HCT116 (cell line): Measurements from ENCODE around the gene ACE2. TPM values are rescaled to one million over a fixed set of nuclear protein-coding genes. Genes with fewer than 3 reads are reported as not detected.

Source experiments
- ATAC-seq: fragments of 200-7000 bp; cut with Tn5 transposase; 2 replicates; pipeline ENCODE4 v1.9.1; 2020; ENCODE audit warnings: mild to moderate bottlenecking, moderate library complexity
- BruUV-seq: library from RNA; stranded (reverse); fragments of 400-500 nt; replicated peaks from 2 replicates; lab custom pipeline; 2021; lab: Mats Ljungman, UMichigan
- CTCF ChIA-PET: fragments of 300-600 bp; sonication (Branson Sonifier 250); formaldehyde crosslinking; loops from one replicate; lab custom pipeline; 2021; ENCODE audit warnings: antibody characterized with exemption; lab: Charles Lee
- POLR2A ChIA-PET: fragments of 300-600, 350-600 bp; sonication (Branson Sonifier 250); formaldehyde crosslinking; loops from one replicate; lab custom pipeline; 2021; ENCODE audit warnings: antibody characterized with exemption; lab: Charles Lee
- RAD21 ChIA-PET, 2 experiments: fragments of 300-600 bp; sonication (Branson Sonifier 250); formaldehyde crosslinking; loops; one replicate each; lab custom pipeline; 2023; ENCODE audit warnings: low total read pairs in 2 of 2; ENCODE audit not compliant: uncharacterized antibody in 2 of 2, unreplicated experiment in 2 of 2, low non-redundant PET in 1 of 2; lab: Charles Lee
- DNase-seq: peaks from one replicate; pipeline ENCODE4 v3.0.0-alpha.2; 2010; ENCODE audit warnings: low read depth, low spot score
- H2AFZ ChIP-seq: fragments of 200-600 bp; shearing (Covaris generic), sonication (generic); 2 replicates; pipeline ENCODE4 v1.6.1; 2017; ENCODE audit warnings: low read depth, mixed run types, mixed read lengths, antibody characterized with exemption, low read length; ENCODE audit not compliant: poor library complexity, severe bottlenecking
- H3K27ac ChIP-seq: 2 replicates; pipeline ENCODE4 v1.5.1; 2012; ENCODE audit warnings: low read depth, low read length
- H3K27me3 ChIP-seq: fragments of 200-600 bp; sonication (generic); 2 replicates; pipeline ENCODE4 v1.6.1; 2016; ENCODE audit warnings: mixed run types, low read length, mixed read lengths; ENCODE audit not compliant: insufficient read depth
- H3K36me3 ChIP-seq, 2 experiments: fragments of 200-500 bp in 1 of 2; fragments of 200-600 bp in 1 of 2; sonication (Bioruptor generic) in 1 of 2; sonication (generic) in 1 of 2; 2 replicates each; pipeline versions ENCODE4 v1.5.1 to v1.6.1; 2014 to 2016; ENCODE audit warnings: low read length in 2 of 2, inconsistent platforms in 1 of 2, mixed read lengths in 1 of 2, mixed run types in 1 of 2; ENCODE audit not compliant: insufficient read depth in 2 of 2, control insufficient read depth in 1 of 2
- H3K4me1 ChIP-seq, 2 experiments: fragments of 200-600 bp in 1 of 2; sonication (generic) in 1 of 2; 2 replicates each; pipeline versions ENCODE4 v1.5.1 to v1.6.1; 2012 to 2017; ENCODE audit warnings: low read length in 2 of 2, inconsistent platforms in 1 of 2, mild to moderate bottlenecking in 1 of 2, mixed read lengths in 1 of 2, mixed run types in 1 of 2, moderate library complexity in 1 of 2; ENCODE audit not compliant: insufficient read depth in 2 of 2, control insufficient read depth in 1 of 2
- H3K4me2 ChIP-seq: fragments of 200-600 bp; sonication (generic); 2 replicates; pipeline ENCODE4 v1.6.1; 2017; ENCODE audit warnings: mixed run types, low read length, mixed read lengths
- H3K4me3 ChIP-seq, 2 experiments: fragments of 200-600 bp in 1 of 2; sonication (generic) in 1 of 2; replicated peaks in 1 of 2; 2 replicates each; pipeline ENCODE4 v1.5.1; 2011 to 2016; ENCODE audit warnings: low read length in 2 of 2, control low read depth in 1 of 2, low read depth in 1 of 2, mild to moderate bottlenecking in 1 of 2, mixed read lengths in 1 of 2, mixed run types in 1 of 2
- H3K79me2 ChIP-seq: fragments of 200-600 bp; sonication (generic); 2 replicates; pipeline ENCODE4 v1.6.1; 2017; ENCODE audit warnings: mild to moderate bottlenecking, mixed run types, low read length, moderate library complexity, mixed read lengths; ENCODE audit not compliant: insufficient read depth
- H3K9ac ChIP-seq: fragments of 200-600 bp; sonication (generic); 2 replicates; pipeline ENCODE4 v1.6.1; 2016; ENCODE audit warnings: low read length, mixed read lengths
- H3K9me2 ChIP-seq: fragments of 200-600 bp; sonication (generic), shearing (Covaris generic); 2 replicates; pipeline ENCODE4 v1.6.1; 2017; ENCODE audit warnings: mixed run types, mild to moderate bottlenecking, moderate library complexity; ENCODE audit not compliant: insufficient read depth
- H3K9me3 ChIP-seq, 2 experiments: fragments of 200-500 bp in 1 of 2; fragments of 200-600 bp in 1 of 2; sonication (Bioruptor generic) in 1 of 2; sonication (generic) in 1 of 2; 2 replicates each; pipeline ENCODE4 v1.6.1; 2014 to 2017; ENCODE audit warnings: low read length in 2 of 2, mixed read lengths in 2 of 2, inconsistent platforms in 1 of 2, low read depth in 1 of 2, mild to moderate bottlenecking in 1 of 2, mixed run types in 1 of 2, moderate library complexity in 1 of 2; ENCODE audit not compliant: control insufficient read depth in 1 of 2, insufficient read depth in 1 of 2
- H4K20me1 ChIP-seq: fragments of 200-600 bp; sonication (generic), shearing (Covaris generic); 2 replicates; pipeline ENCODE4 v1.6.1; 2017; ENCODE audit warnings: mixed run types, mild to moderate bottlenecking, moderate library complexity; ENCODE audit not compliant: insufficient read depth
- CBX3 ChIP-seq: IDR thresholded peaks from 2 replicates; pipeline ENCODE4 v1.6.1; 2012; ENCODE audit warnings: low read depth
- CEBPB ChIP-seq: IDR thresholded peaks from 2 replicates; pipeline ENCODE4 v1.6.1; 2012; ENCODE audit warnings: low read depth
- EGR1 ChIP-seq: IDR thresholded peaks from 2 replicates; pipeline ENCODE4 v1.6.1; 2012; ENCODE audit warnings: low read depth
- EZH2 ChIP-seq: fragments of 200-600 bp; sonication (generic); IDR thresholded peaks from 2 replicates; pipeline ENCODE4 v1.6.1; 2017; ENCODE audit warnings: antibody characterized with exemption, mixed run types
- FOSL1 ChIP-seq: IDR thresholded peaks from 2 replicates; pipeline ENCODE4 v1.6.1; 2012; ENCODE audit warnings: low read depth
- POLR2AphosphoS5 ChIP-seq: IDR thresholded peaks from 2 replicates; pipeline ENCODE4 v1.6.1; 2011; ENCODE audit warnings: mild to moderate bottlenecking, low read depth, low read length, moderate library complexity
- SIN3A ChIP-seq: IDR thresholded peaks from 2 replicates; pipeline ENCODE4 v1.6.1; 2012; ENCODE audit warnings: low read depth
- SRF ChIP-seq: IDR thresholded peaks from 2 replicates; pipeline ENCODE4 v1.6.1; 2012; ENCODE audit warnings: low read depth
- TCF7L2 ChIP-seq: IDR thresholded peaks from 2 replicates; pipeline ENCODE4 v1.7.0; 2011; ENCODE audit warnings: borderline replicate concordance, inconsistent platforms; ENCODE audit not compliant: insufficient read depth, insufficient read length; ENCODE audit errors: extremely low read depth
- YY1 ChIP-seq: IDR thresholded peaks from 2 replicates; pipeline ENCODE4 v1.6.1; 2011; ENCODE audit warnings: low read length, low read depth, moderate library complexity, mild to moderate bottlenecking; ENCODE audit not compliant: insufficient replicate concordance; ENCODE audit errors: extremely low read depth
- ZFX ChIP-seq: fragments of 450-650 bp; IDR thresholded peaks from 2 replicates; pipeline ENCODE4 v1.6.1; 2017
- ZNF274 ChIP-seq: fragments of 200-500 bp; sonication (Bioruptor generic); IDR thresholded peaks from 2 replicates; pipeline ENCODE4 v1.6.1; 2014; ENCODE audit warnings: mild to moderate bottlenecking, low read depth, low read length, inconsistent platforms
- intact Hi-C: fragments of 100-400 bp; cut with micrococcal nuclease; formaldehyde crosslinking; loops from 2 replicates; pipeline ENCODE4 v1.10.0; 2022
- total RNA-seq: library from RNA; stranded (reverse); gene quantifications from one replicate; pipeline ENCODE4 v1.2.1, GENCODE V29; 2021; ENCODE audit not compliant: unreplicated experiment
- TF ChIP-seq, protein P1 (sequence below), 3 experiments: fragments of 200-600 bp in 1 of 3; sonication (generic) in 1 of 3; IDR thresholded peaks in 2 of 3; conservative IDR thresholded peaks in 1 of 3; 2 replicates each; pipeline ENCODE4 v1.5.1; 2012 to 2017; ENCODE audit warnings: low read depth in 2 of 3, low read length in 2 of 3, antibody characterized with exemption in 1 of 3, borderline replicate concordance in 1 of 3, control low read depth in 1 of 3, mild to moderate bottlenecking in 1 of 3, mixed read lengths in 1 of 3, mixed run types in 1 of 3, moderate library complexity in 1 of 3; ENCODE audit not compliant: insufficient read depth in 1 of 3
- TF ChIP-seq, protein P2 (sequence below): IDR thresholded peaks from 2 replicates; pipeline ENCODE4 v1.6.1; 2011; ENCODE audit warnings: mild to moderate bottlenecking, low read length, moderate library complexity; ENCODE audit not compliant: insufficient replicate concordance; ENCODE audit errors: extremely low read depth
- TF ChIP-seq, protein P3 (sequence below): IDR thresholded peaks from 2 replicates; pipeline ENCODE4 v1.6.1; 2012

ACE2 gene
- total RNA-seq, 1 experiment from 2014 or later, result not detected

DNA sequence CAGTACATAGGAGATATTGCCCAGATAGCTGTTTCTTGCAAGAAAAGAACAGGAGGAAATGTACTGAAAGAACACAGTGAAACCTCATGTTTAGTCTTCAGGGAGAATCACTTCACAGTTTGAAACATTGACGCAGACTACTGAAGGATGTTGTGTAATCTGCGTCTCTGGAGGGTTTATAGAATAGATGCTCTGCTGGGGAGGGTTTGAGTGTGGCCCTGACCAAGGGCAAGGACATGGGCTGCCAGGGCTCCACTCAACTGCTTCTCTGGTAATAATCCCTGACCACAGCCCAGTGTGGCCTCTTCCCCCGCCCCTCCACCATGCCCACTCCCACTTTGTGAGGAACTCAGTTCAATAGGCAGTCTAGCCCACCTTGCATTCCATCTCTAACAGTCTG, 15.8 kb upstream of the ACE2 start:
- no peaks in the 10 kb centered on the region for H3K27me3 ChIP-seq
- no peak overlapping the region for H3K9ac ChIP-seq
- no peak overlapping the region for H3K4me2 ChIP-seq
- RAD21 ChIA-PET, result no interaction called here
- TF ChIP-seq SIN3A (no peak), CEBPB (no peak)
- CTCF ChIA-PET, result no interaction called here
- intact Hi-C loops, result no loop called here
- H3K9me3 ChIP-seq, result no peaks in the 10 kb centered on the region
- H3K36me3 ChIP-seq, result no peaks in the 10 kb centered on the region
- no peaks in the 10 kb centered on the region for H3K79me2 ChIP-seq
- no peak for DNase-seq
- no peak overlapping the region for H2AFZ ChIP-seq
- ATAC-seq, result no peak
- no peak overlapping the region for H3K4me3 ChIP-seq
- H4K20me1 ChIP-seq, result no peaks in the 10 kb centered on the region
- no TSS peak for BruUV-seq
- no peaks in the 10 kb centered on the region for H3K9me2 ChIP-seq
- H3K27ac ChIP-seq, result no peak overlapping the region
- peaks cover 9 to 32% of the 10 kb centered on the region in 2 experiments for H3K4me1 ChIP-seq
- POLR2A ChIA-PET, result no interaction called here

DNA sequence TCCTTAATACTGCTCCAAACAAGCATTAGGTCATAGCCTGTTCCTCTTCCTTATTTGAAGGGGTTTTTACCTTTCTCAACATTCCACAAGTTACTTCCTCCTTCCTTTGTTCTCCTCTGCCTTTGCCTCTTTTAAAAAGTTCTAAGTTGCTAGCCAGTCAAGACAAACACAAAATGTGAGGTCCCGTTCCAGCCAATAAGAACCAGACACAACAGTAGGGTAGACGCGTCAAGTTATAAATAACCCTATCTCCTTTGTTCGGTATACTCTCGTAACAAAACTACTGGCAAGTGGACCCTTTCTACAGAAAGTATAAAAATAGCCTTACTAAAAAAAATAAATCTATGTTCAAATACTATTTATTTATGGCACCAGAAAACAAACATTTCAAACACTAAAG, 6.3 kb upstream of the ACE2 start:
- Histone ChIP-seq H3K27me3 (no peaks in the 10 kb centered on the region), H2AFZ (no peak overlapping the region), H3K4me1 (no peaks in the 10 kb centered on the region), H3K4me2 (no peak overlapping the region), H3K9me2 (no peaks in the 10 kb centered on the region), H3K9ac (no peak overlapping the region), H3K36me3 (no peaks in the 10 kb centered on the region), H3K9me3 (no peaks in the 10 kb centered on the region), H3K4me3 (no peak overlapping the region), H4K20me1 (no peaks in the 10 kb centered on the region), H3K79me2 (no peaks in the 10 kb centered on the region), H3K27ac (no peak overlapping the region)
- no peak for DNase-seq
- ChIA-PET POLR2A (no interaction called here), RAD21 (no interaction called here), CTCF (no interaction called here)
- no peak for ATAC-seq
- BruUV-seq, result no TSS peak
- intact Hi-C loops, result no loop called here
- TF ChIP-seq, protein P1, sequence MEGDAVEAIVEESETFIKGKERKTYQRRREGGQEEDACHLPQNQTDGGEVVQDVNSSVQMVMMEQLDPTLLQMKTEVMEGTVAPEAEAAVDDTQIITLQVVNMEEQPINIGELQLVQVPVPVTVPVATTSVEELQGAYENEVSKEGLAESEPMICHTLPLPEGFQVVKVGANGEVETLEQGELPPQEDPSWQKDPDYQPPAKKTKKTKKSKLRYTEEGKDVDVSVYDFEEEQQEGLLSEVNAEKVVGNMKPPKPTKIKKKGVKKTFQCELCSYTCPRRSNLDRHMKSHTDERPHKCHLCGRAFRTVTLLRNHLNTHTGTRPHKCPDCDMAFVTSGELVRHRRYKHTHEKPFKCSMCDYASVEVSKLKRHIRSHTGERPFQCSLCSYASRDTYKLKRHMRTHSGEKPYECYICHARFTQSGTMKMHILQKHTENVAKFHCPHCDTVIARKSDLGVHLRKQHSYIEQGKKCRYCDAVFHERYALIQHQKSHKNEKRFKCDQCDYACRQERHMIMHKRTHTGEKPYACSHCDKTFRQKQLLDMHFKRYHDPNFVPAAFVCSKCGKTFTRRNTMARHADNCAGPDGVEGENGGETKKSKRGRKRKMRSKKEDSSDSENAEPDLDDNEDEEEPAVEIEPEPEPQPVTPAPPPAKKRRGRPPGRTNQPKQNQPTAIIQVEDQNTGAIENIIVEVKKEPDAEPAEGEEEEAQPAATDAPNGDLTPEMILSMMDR (IDR thresholded peaks at IDR 0.05 in 2 of 3, conservative IDR thresholded peaks at IDR 0.05 in 1 of 3; ENCODE audit: borderline replicate concordance in 1 of 3, insufficient read depth in 1 of 3, low read depth in 2 of 3, low read length in 2 of 3), result no peak
- TF ChIP-seq YY1, result no peak
- TF ChIP-seq, protein P2, sequence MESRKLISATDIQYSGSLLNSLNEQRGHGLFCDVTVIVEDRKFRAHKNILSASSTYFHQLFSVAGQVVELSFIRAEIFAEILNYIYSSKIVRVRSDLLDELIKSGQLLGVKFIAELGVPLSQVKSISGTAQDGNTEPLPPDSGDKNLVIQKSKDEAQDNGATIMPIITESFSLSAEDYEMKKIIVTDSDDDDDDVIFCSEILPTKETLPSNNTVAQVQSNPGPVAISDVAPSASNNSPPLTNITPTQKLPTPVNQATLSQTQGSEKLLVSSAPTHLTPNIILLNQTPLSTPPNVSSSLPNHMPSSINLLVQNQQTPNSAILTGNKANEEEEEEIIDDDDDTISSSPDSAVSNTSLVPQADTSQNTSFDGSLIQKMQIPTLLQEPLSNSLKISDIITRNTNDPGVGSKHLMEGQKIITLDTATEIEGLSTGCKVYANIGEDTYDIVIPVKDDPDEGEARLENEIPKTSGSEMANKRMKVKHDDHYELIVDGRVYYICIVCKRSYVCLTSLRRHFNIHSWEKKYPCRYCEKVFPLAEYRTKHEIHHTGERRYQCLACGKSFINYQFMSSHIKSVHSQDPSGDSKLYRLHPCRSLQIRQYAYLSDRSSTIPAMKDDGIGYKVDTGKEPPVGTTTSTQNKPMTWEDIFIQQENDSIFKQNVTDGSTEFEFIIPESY, result no peak
- TF ChIP-seq TCF7L2, result no peak
- TF ChIP-seq SIN3A, result no peak
- TF ChIP-seq CBX3, result no peak
- no peak for TF ChIP-seq EZH2
- TF ChIP-seq POLR2AphosphoS5, result no peak
- no peak for TF ChIP-seq FOSL1
- TF ChIP-seq CEBPB, result no peak
- TF ChIP-seq ZFX, result no peak
- TF ChIP-seq, protein P3, sequence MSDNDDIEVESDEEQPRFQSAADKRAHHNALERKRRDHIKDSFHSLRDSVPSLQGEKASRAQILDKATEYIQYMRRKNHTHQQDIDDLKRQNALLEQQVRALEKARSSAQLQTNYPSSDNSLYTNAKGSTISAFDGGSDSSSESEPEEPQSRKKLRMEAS, result no peak
- TF ChIP-seq SRF, result no peak
- no peak for TF ChIP-seq ZNF274
- TF ChIP-seq EGR1, result no peak
